ENCODE data around the gene RHEBL1.

DNA sequence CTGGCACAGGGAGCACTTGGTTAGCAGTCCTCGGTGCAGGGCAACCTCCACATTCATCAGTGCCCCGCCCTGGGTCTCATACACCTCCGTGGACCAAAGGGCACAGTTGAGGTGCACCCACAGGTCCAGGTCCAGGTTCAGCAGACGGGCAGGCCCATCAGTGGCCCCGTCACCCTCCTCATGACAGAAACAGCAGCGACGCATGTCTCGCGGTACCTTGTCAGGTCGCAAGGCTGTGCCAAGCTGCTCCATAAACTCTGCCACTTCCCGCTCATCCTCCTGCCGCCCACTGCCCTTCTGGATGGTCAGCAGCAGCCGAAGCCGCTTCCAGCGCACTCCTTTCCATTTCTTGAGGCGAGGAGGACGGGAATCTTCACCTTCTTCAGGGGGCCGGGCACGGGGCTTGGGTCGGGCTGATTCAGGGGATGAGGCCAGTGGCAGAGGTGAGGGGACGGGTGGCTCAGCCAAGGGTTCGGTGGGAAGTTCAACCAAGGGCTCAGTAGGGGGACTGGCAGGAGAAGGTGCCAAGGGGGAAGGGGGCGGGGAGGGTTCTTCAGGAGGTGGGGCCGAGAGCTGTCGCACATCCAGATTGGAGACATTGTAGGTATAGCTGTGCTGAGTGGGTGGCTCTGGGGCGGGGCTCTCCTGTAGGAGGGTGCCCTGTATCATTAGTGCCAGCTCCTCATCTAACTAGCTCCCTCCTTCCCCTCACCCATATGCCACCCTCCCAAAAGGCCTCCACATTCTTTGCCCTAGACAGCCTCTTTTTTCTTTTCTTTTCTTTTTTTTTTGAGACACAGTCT lies 42.9 kb downstream of the RHEBL1 start:
- TF ChIP-seq, protein P1, sequence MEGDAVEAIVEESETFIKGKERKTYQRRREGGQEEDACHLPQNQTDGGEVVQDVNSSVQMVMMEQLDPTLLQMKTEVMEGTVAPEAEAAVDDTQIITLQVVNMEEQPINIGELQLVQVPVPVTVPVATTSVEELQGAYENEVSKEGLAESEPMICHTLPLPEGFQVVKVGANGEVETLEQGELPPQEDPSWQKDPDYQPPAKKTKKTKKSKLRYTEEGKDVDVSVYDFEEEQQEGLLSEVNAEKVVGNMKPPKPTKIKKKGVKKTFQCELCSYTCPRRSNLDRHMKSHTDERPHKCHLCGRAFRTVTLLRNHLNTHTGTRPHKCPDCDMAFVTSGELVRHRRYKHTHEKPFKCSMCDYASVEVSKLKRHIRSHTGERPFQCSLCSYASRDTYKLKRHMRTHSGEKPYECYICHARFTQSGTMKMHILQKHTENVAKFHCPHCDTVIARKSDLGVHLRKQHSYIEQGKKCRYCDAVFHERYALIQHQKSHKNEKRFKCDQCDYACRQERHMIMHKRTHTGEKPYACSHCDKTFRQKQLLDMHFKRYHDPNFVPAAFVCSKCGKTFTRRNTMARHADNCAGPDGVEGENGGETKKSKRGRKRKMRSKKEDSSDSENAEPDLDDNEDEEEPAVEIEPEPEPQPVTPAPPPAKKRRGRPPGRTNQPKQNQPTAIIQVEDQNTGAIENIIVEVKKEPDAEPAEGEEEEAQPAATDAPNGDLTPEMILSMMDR (IDR thresholded peaks at IDR 0.05): no peak
- TF ChIP-seq POLR2AphosphoS5 (IDR thresholded peaks at IDR 0.05): no peak
- no peak for TF ChIP-seq POLR2A (IDR thresholded peaks at IDR 0.05)

Data from transverse colon (tissue), 4 donors.